ENCODE data around the gene LBHD2. TPM values are rescaled to one million over a fixed set of nuclear protein-coding genes. Genes with fewer than 3 reads are reported as not detected.

The LBHD2 gene
- total RNA-seq, 6 experiments from 2014 or later: not detected

DNA sequence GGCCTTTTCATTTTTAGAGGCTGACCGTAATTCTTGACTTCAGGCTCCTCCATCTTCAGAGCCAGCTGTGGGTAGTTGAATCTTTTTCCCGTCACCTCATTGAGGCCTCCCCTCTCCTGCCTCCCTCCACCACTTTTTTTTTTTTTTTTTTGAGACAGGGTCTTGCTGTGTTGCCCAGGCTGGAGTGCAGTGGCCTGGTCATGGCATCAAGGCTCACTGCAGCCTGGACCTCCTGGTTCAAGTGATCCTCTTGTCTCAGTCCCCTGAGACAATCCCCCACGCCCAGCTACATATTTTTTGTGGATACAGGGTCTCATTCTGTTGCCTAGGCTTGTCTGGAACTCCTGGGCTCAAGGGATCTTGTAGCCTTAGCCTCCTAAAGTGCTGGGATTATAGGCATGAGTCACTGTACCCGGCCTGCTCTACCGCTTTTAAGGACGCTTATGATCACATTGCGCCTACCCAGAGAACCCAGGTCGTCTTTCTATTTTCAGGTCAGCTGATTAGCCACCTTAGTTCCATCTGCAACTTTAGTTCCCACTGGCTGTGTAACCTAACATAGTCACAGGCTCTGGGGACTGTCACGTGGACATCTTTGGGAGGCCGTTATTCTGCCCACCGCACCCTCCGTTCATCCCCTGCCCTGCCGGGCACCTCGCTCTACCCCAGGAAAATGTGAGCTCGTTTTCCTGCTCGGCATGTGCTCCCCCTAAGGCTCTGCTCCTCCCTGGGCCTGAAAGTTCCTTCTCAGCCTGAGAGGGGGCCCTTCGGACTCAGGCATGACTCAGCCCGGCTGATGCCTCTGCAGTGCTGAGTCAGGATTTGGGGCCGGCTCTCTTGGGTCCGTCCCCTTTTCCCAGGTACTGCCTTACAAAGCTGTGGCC is 52.6 kb downstream of the LBHD2 start:
- TF ChIP-seq, protein P1, sequence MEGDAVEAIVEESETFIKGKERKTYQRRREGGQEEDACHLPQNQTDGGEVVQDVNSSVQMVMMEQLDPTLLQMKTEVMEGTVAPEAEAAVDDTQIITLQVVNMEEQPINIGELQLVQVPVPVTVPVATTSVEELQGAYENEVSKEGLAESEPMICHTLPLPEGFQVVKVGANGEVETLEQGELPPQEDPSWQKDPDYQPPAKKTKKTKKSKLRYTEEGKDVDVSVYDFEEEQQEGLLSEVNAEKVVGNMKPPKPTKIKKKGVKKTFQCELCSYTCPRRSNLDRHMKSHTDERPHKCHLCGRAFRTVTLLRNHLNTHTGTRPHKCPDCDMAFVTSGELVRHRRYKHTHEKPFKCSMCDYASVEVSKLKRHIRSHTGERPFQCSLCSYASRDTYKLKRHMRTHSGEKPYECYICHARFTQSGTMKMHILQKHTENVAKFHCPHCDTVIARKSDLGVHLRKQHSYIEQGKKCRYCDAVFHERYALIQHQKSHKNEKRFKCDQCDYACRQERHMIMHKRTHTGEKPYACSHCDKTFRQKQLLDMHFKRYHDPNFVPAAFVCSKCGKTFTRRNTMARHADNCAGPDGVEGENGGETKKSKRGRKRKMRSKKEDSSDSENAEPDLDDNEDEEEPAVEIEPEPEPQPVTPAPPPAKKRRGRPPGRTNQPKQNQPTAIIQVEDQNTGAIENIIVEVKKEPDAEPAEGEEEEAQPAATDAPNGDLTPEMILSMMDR (IDR thresholded peaks at IDR 0.05): no peak
- TF ChIP-seq POLR2A (IDR thresholded peaks at IDR 0.05): no peak
- intact Hi-C loops (cut with DNase I): no loop called here
- Histone ChIP-seq H3K9me3 (no peaks in the 10 kb centered on the region), H3K27ac (no peak overlapping the region), H3K4me3 (no peak overlapping the region), H3K27me3 (no peaks in the 10 kb centered on the region), H3K36me3 (peaks cover 0 to 6% (median 0%) of the 10 kb centered on the region in 4 donors), H3K4me1 (peaks cover 0 to 24% (median 5%) of the 10 kb centered on the region in 4 donors)
- WGBS (ENCODE audit: insufficient coverage, low coverage, low lambda C conversion rate, missing lambda C conversion rate): 72% methylated on average over 19 of the region's 20 CpGs
- ATAC-seq (peak in 2 of 4 donors; percentile 4 to 12), DNase-seq (peak in 1 of 3 donors; percentile 54)

DNA sequence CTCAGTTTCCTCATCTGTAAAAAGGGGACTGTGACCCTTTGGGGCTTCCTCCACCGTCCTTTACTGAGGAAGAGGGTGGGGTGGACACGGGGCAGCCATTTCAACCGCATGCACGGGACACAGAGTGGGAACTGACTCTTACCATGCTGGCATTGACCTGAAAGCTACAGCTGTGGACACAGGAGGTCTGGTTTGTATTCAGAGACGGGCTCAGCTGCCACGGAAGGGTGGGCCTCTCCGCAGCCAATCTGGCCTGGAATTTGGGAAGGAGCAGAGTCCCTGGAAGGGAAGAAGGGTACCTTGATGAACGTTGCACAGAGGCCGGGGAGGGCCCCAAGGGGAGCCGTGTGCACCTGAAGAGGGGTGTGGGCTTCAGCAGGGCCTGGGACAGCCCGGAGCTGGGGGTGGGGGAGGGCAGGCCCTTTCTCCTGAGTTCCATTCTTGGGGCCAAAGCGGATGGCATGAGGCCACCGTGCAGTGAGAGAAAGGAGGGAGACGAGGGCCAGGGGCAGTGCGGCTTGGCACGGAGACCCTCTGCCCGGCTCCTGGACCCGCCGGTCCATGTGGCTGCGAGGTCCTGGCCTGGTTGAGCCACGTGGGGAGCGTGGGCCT is 53.8 kb downstream of the LBHD2 start:
- Histone ChIP-seq H3K27ac (no peak overlapping the region), H3K27me3 (no peaks in the 10 kb centered on the region), H3K4me3 (no peak overlapping the region), H3K36me3 (peaks cover 0 to 6% (median 0%) of the 10 kb centered on the region in 4 donors), H3K9me3 (no peaks in the 10 kb centered on the region), H3K4me1 (peaks cover 0 to 14% (median 0%) of the 10 kb centered on the region in 4 donors)
- TF ChIP-seq, protein P1 (IDR thresholded peaks at IDR 0.05): no peak
- TF ChIP-seq POLR2A (IDR thresholded peaks at IDR 0.05): no peak
- intact Hi-C loops (cut with DNase I): no loop called here
- peak in 1 of 4 donors; percentile 2 for ATAC-seq
- 84% methylated on average over 5 of the region's 22 CpGs for WGBS (ENCODE audit: insufficient coverage, low coverage, low lambda C conversion rate, missing lambda C conversion rate)
- DNase-seq: peak in 1 of 3 donors; percentile 63

DNA sequence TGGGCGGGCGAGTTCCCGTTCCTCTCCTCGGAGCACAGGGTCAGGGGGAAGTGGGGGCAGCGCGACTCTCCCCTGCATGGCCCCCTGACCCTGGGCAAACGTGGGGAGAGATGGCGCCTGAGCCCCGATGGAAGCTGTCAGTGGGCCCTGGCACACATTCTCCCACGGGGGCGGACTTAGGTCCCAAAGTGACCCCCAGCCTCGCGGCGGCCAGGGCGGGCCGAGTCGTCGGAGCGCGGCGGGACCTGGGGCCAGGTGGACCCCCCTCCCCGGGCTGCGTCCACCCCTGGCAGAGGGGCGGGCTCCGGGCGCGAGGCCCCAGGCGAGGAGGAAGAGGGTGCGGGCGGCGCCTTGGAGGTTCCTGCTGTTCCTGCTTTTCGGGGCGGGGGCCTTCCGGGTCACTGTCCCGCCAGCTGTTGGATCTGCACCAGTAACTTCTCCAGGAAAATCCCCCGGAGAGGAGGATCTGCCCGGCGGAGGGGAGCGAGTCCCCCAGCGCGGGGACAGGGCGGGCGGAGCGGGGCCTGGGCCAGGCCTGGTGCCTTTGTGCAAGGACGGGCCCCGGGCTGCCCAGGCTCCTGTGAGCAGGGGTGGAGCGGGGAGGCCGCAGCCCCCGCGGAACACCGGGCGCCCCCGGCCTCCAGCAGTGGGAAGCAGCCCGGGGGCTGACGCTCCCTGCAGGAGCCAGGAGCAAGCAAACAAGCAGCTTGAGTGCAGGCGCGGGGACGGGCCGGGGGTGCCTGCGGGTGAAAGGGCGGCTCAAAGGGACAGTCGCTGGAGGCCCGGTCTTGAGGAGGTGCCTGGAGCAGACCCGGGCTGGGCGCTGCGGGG is 54.5 kb downstream of the LBHD2 start:
- Histone ChIP-seq H3K27ac (no peak overlapping the region), H3K4me3 (no peak overlapping the region), H3K9me3 (no peaks in the 10 kb centered on the region), H3K4me1 (peaks cover 0 to 14% (median 0%) of the 10 kb centered on the region in 4 donors), H3K36me3 (peaks cover 0 to 6% (median 0%) of the 10 kb centered on the region in 4 donors), H3K27me3 (no peaks in the 10 kb centered on the region)
- ATAC-seq: peak in 3 of 4 donors; percentile 14 to 43 (median 19)
- DNase-seq: peak in 1 of 3 donors; percentile 67
- intact Hi-C loops (cut with DNase I): no loop called here
- WGBS (ENCODE audit: insufficient coverage, low coverage, low lambda C conversion rate, missing lambda C conversion rate): 35% methylated on average over 10 of the region's 66 CpGs
- no peak for TF ChIP-seq POLR2A (IDR thresholded peaks at IDR 0.05)
- TF ChIP-seq, protein P1 (IDR thresholded peaks at IDR 0.05): no peak

Data from right lobe of liver (tissue), 6 donors.